Activated CD4-positive, alpha-beta T cell treated with anti-CD3 and anti-CD28 coated beads, Interleukin-2, amount 50 U/mL, for 1 hour (primary cell): ENCODE data around the gene LYRM1.
"Not testable (repeated sequence)": the region's sequence is repeated elsewhere in the genome, so short reads cannot be mapped to it uniquely, and the experiment has no call there.

ENCODE experiments used
- DNase-seq: peaks from one replicate; pipeline ENCODE4 v3.0.0-alpha.2; 2020

LYRM1 gene

GRCh38 chr16:20903899-20904506 is 3.4 kb downstream of the LYRM1 start:
- DNase-seq: no peak

GRCh38 chr16:20904507-20905081 is 4.0 kb downstream of the LYRM1 start:
- DNase-seq: no peak

- no peak for DNase-seq
These were observed 5.0 kb downstream of the LYRM1 start for GRCh38 chr16:20905576-20905975.

- DNase-seq: no peak
These were observed 6.0 kb downstream of the LYRM1 start for GRCh38 chr16:20906341-20907255.

DNA sequence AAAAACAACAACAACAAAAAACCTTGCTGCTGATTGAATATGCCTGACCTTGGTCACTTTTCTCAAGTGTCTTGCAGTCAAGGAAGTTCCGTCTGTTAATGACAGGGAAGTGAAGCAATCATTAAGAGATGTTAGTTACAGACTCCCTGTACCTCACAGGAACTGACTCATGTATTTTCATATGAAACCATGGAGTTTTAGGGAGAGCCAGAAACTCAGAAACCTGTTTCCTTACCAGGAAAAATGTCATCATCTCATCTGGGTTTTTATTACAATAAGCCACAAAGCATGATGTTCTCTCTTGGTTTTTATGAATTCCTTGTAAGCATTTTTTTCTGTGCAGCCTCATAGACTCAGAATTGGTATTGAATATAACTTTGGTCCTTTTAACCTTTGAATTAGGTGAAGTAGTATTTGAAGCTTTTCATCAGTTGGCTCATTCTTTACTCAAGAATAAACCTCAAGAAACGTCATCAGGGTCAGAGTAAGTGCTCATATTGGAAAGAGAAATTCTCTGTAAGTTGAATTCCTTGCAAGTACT is 10.3 kb downstream of the LYRM1 start:
- no peak for DNase-seq

GRCh38 chr16:20911361-20911760 is 10.8 kb downstream of the LYRM1 start:
- DNase-seq: no peak

- no peak for DNase-seq
These were observed 15.7 kb downstream of the LYRM1 start for GRCh38 chr16:20916289-20916688.

- DNase-seq: no peak
These were observed 16.4 kb downstream of the LYRM1 start for GRCh38 chr16:20916942-20917341.

- DNase-seq: no peak
These were observed 18.1 kb downstream of the LYRM1 start for GRCh38 chr16:20918486-20919239.

GRCh38 chr16:20920091-20920490 is 19.5 kb downstream of the LYRM1 start:
- DNase-seq: no peak

- DNase-seq: no peak
These were observed 20.2 kb downstream of the LYRM1 start for GRCh38 chr16:20920799-20921198.

DNA sequence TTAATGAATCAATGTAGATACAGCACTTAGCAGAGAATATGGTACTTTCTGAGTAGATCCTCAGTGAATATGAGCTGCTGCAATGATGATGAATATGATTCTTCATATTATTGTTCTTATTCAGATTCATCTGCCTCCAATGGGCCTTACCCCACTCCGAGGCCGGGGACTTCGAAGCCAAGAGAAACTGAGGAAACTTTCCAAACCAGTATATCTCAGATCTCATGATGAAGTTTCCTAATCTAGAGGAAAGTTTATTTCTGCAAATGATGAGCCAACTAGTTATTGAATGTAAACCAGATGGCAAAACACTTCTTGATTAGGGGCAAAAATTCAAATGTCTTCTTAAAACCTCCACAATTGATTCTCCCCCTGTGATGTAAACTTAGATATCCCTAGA is 23.3 kb downstream of the LYRM1 start:
- no peak for DNase-seq

DNA sequence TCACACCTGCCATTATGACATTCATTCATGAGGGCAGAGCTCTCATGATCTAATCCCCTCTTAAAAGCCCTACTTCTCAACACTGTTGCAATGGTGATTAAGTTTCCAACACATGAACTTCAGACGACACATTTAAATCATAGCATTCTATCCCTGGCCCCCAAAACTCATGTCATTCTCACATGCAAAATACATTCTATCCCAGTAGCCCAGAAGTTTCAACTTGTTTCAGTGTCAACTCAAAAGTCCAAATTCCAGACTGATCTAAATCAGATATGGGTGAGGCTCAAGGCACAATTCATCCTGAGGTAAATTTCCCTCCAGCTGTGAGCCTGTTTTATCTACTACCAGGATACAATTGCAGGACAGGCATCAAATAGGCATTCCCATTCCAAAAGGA is 25.2 kb downstream of the LYRM1 start:
- no peak for DNase-seq

DNA sequence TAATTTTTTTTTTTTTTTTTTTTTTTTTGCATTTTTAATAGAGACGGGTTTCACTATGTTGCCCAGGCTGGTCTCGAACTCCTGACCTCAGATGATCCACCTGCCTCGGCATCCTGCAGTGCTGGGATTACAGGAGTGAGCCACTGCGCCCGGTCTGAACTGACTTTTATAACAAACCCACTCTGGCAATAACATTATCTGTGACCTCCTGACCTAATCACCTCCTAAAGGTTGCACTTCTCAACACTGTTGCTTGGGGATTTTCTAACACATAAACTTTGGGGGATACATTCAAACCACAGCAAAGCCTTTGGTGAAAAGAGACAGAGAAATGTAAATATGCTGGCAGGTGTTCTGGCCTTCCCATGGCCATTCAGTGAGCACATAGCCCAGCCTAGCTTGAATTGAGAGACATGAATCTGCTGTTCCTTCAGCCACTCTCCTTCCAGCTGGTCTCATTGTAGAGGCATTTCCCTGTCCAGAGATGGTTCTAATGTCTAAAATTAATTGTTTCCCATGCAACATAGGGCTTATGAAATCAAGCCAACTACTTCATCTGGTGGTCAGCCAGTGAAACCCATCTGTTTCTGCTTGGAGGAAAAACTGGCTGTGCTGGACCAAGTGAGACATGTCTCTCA is 28.3 kb downstream of the LYRM1 start:
- no peak for DNase-seq

GRCh38 chr16:20929676-20930364 is 29.2 kb downstream of the LYRM1 start:
- not testable (repeated sequence) for DNase-seq

GRCh38 chr16:20930365-20930690 is 29.8 kb downstream of the LYRM1 start:
- DNase-seq: no peak

- no peak for DNase-seq
These were observed 30.6 kb downstream of the LYRM1 start for GRCh38 chr16:20931066-20931600.

DNA sequence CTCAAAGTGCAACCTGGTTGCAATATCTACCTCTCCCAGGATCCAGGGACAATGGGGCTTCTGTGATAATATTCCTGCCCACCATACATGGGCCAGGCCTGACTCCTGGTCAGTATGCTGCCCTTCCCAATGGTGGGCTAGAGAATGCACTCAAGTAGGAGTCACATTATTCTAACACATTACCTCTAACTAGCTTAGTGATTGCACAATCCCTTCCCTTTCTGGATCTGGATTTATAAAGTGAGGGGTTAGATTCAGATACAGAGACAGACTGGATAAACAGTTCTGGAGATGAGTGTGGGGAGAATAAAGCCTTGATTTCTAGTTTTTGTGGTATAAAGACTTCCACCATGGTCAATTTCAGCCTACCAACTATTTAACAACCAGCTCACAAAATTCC is 33.0 kb downstream of the LYRM1 start:
- DNase-seq: no peak

DNA sequence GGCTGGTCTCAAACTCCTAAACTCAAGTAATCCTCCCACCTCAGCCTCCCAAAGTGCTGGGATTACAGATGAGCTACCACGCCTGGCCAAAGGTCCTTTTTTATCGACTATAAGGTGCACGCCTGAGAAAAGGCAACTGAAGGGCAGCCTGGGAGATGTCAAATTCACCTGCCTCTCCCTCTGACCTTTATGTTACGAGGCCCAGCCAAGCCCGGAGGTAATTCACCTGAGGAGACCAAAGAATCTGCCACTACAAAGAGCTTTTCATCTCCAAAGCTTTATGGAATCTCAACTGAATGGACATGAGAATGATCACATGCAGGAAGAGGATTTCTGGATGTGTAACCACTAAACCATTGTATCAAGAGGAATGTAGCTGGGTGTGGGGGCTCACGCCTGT is 37.2 kb downstream of the LYRM1 start:
- no peak for DNase-seq

DNA sequence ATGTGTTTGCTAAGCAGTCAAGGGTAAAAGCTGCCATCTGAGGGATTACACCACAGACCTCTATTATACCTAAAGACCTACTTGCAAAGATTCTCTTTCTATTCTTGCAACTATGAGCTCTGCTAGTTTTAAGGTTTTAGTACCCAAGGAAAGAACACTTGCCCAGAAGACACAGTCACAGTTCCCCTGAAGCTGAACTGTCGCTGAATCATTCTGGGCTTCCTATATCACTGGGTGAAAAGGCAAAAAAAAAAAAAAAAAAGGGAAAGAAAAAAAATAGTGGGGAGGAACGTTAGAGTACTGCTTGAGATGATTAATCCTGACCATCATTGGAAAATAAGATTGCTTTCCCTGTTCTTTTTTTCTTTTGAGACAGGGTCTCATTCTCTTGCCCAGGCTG is 37.9 kb downstream of the LYRM1 start:
- DNase-seq: no peak

DNA sequence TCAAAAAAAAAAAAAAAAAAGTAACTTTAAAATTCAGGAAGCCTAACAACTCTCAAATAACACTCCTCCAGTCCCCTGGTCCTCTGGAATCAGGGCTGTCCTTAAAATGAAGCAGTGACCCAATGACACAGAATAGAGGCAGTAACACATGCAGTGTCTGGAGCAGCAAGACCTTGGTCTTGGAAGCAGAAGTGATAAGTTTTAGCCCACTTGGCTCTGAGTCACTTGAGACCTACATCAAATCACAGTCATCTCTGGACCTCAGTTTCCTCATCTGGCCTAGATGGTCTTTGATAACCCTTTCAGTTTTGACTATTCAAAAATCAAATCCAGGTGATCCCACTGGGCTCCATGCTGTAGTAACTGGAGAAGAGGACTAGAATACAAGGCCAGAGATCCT is 39.0 kb downstream of the LYRM1 start:
- no peak for DNase-seq
